ENCODE data around the gene ZFHX3.
A peak's percentile ranks its signal among the peaks of the same experiment; 100 is the strongest.

ZFHX3 gene

GRCh38 chr16:72946474-72947194, 101.3 kb downstream of the ZFHX3 start:
- DNase-seq, result no peak

- no peak for DNase-seq
Measured at GRCh38 chr16:72946063-72946462, 101.9 kb downstream of the ZFHX3 start.

GRCh38 chr16:72945611-72946010, 102.3 kb downstream of the ZFHX3 start:
- no peak for DNase-seq

- DNase-seq, result no peak
Measured at GRCh38 chr16:72944757-72945485, 103.0 kb downstream of the ZFHX3 start.

GRCh38 chr16:72942021-72942420, 105.9 kb downstream of the ZFHX3 start:
- no peak for DNase-seq

- DNase-seq, result no peak
Measured at GRCh38 chr16:72940886-72941285, 107.0 kb downstream of the ZFHX3 start.

- DNase-seq, result no peak
Measured at GRCh38 chr16:72939247-72939646, 108.7 kb downstream of the ZFHX3 start.

- DNase-seq, result no peak
Measured at GRCh38 chr16:72938795-72939164, 109.1 kb downstream of the ZFHX3 start.

GRCh38 chr16:72937916-72938794, 109.8 kb downstream of the ZFHX3 start:
- DNase-seq, result no peak

GRCh38 chr16:72937360-72937759, 110.6 kb downstream of the ZFHX3 start:
- DNase-seq, result no peak

- DNase-seq, result no peak
Measured at GRCh38 chr16:72936408-72936807, 111.5 kb downstream of the ZFHX3 start.

- no peak for DNase-seq
Measured at GRCh38 chr16:72935896-72936295, 112.0 kb downstream of the ZFHX3 start.

- DNase-seq, result no peak
Measured at GRCh38 chr16:72934636-72935403, 113.1 kb downstream of the ZFHX3 start.

GRCh38 chr16:72932677-72933335, 115.1 kb downstream of the ZFHX3 start:
- DNase-seq, result no peak

- peak in 1 of 2 experiments; percentile 25 for DNase-seq
Measured at GRCh38 chr16:72932050-72932449, 115.9 kb downstream of the ZFHX3 start.

GRCh38 chr16:72930396-72930795, 117.5 kb downstream of the ZFHX3 start:
- no peak for DNase-seq

GRCh38 chr16:72928090-72928981, 119.6 kb downstream of the ZFHX3 start:
- DNase-seq, result no peak

GRCh38 chr16:72927199-72928089, 120.5 kb downstream of the ZFHX3 start:
- DNase-seq, result peak; percentile 81 to 89

GRCh38 chr16:72926177-72927070, 121.5 kb downstream of the ZFHX3 start:
- DNase-seq, result no peak
